Stimulated activated naive CD8-positive, alpha-beta T cell treated with anti-CD3 and anti-CD28 coated beads, Interleukin-15, amount 100 ng/mL, for 72 hours (primary cell): ENCODE measurements around the gene RBM4.

Experiments
- ATAC-seq: fragments of 150-1000 bp; cut with Tn5 transposase; 2 replicates; pipeline ENCODE4 v1.10.0; 2021; ENCODE audit warnings: mild to moderate bottlenecking, moderate library complexity
- DNase-seq, 2 donors: peaks; one replicate each; pipeline ENCODE4 v3.0.0; 2021 to 2022
- H3K27ac Mint-ChIP-seq, 2 donors: one replicate each; pipeline ENCODE4 v1.8.0; 2022; ENCODE audit warnings: mild to moderate bottlenecking in 2 of 2, mixed read lengths in 2 of 2, moderate library complexity in 2 of 2
- H3K27me3 Mint-ChIP-seq: one replicate; pipeline ENCODE4 v1.8.0; 2022; ENCODE audit warnings: mixed read lengths
- H3K4me1 Mint-ChIP-seq: one replicate; pipeline ENCODE4 v1.8.0; 2022; ENCODE audit warnings: mild to moderate bottlenecking, mixed read lengths
- H3K4me3 Mint-ChIP-seq, 2 donors: one replicate each; pipeline ENCODE4 v1.8.0; 2022; ENCODE audit warnings: mild to moderate bottlenecking in 2 of 2, mixed read lengths in 2 of 2, moderate library complexity in 1 of 2
- H3K9me3 Mint-ChIP-seq, 2 donors: one replicate each; pipeline ENCODE4 v1.8.0; 2022; ENCODE audit warnings: mixed read lengths in 2 of 2

RBM4 gene

GRCh38 chr11:66607126-66607834, 31.2 kb upstream of the RBM4 start:
- no peak for ATAC-seq
- no peak overlapping the region for H3K4me3 Mint-ChIP-seq
- DNase-seq, result no peak
- H3K27me3 Mint-ChIP-seq, result no peaks in the 10 kb centered on the region
- H3K4me1 Mint-ChIP-seq, result no peaks in the 10 kb centered on the region
- no peaks in the 10 kb centered on the region for H3K9me3 Mint-ChIP-seq
- H3K27ac Mint-ChIP-seq, result no peak overlapping the region

DNA sequence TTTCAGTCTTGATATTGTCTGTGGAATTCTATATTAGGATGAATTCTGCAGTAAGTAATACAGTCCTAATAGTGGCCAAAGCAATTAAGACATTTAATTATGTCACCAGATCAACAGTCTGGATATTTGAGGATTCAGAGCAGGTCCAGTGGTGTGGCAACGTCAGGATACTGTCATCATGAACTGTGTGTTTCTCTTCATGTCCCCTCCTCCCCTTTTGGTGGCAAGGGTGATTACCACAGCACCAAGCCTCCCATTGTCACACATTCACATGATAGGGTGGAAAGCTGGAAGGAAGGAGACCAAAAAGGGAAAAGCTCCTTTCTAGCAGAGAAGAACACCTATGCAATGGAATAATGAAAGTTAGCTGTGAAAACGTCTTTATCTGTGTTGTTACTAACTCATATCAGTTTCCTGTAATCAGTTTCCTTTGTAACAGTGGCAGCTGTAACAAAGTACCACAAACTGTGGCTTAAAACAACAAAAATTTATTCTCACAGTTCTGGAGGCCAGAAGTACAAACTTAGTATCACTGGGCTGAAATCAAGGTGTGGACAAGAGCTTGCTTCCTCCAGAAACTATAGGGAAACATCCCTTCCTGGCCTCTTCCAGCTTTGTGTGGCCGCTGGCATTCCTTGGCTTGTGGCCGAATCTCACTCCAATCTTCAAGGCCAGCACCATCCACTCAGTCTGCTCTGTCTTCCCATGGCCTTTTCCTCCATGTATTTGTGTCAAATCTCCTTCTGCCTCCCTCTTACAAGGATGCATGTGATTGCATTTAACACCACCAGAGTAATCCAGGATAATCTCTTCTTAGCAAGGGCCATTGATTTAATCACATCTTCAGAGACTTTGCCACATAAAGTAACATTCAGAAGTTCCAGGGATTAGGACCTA, 28.5 kb upstream of the RBM4 start:
- H3K27ac Mint-ChIP-seq, result no peak overlapping the region
- DNase-seq, result no peak
- no peaks in the 10 kb centered on the region for H3K27me3 Mint-ChIP-seq
- peaks cover 5% of the 10 kb centered on the region for H3K4me1 Mint-ChIP-seq
- no peak for ATAC-seq
- no peak overlapping the region for H3K4me3 Mint-ChIP-seq
- no peaks in the 10 kb centered on the region for H3K9me3 Mint-ChIP-seq

DNA sequence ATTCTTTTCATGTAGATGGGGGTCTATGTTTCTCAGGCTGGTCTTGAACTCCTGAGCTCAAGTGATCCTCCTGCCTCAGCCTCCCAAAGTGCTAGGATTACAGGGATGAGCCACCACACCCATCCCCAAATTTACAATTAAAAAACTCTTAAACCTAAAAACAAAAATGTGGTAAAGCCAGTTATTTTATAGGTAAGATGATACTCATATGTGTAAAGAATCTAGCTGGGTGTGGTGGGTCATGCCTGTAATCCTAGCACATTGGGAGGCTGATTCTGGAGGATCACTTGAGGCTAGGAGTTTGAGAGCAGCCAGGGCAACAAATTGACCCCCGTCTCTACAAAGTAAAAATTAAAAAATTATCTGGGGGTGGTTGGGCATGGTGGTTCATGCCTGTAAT, 26.0 kb upstream of the RBM4 start:
- Mint-ChIP-seq H3K4me3 (no peak overlapping the region), H3K27me3 (no peaks in the 10 kb centered on the region), H3K4me1 (peaks cover 16% of the 10 kb centered on the region), H3K27ac (no peak overlapping the region), H3K9me3 (no peaks in the 10 kb centered on the region)
- DNase-seq, result no peak
- no peak for ATAC-seq

GRCh38 chr11:66614073-66614472, 24.4 kb upstream of the RBM4 start:
- Mint-ChIP-seq H3K9me3 (no peaks in the 10 kb centered on the region), H3K4me1 (peaks cover 31% of the 10 kb centered on the region), H3K27me3 (no peaks in the 10 kb centered on the region), H3K4me3 (no peak overlapping the region), H3K27ac (peak overlapping the region in 1 of 2 donors; percentile 80)
- ATAC-seq, result no peak
- no peak for DNase-seq

DNA sequence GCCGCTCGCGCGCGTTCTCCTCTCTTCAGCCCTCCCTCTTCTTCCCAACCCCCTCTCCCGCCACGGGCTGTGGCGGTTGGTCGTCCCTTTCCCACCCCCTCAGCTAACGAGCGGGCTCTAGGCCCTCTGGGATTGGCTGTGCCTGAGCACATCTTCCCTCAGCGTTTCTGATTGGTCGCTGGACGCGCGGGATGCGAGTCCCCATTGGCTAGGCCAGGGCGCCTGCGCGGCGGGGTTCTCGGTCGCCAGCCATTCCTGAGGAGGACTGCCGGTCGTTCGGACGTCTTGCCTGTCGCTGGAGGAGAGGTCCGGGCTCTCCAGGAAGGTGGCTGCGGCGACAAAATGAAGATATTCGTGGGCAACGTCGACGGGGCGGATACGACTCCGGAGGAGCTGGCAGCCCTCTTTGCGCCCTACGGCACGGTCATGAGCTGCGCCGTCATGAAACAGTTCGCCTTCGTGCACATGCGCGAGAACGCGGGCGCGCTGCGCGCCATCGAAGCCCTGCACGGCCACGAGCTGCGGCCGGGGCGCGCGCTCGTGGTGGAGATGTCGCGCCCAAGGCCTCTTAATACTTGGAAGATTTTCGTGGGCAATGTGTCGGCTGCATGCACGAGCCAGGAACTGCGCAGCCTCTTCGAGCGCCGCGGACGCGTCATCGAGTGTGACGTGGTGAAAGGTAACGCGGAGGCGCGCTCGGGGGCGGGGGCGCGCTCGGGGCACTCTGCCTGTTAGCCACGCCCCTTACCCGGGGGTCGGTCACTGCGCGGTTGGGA, 21.9 kb upstream of the RBM4 start, which contains the start of gene RBM14:
Gene RBM14, plus strand, starts transcription at position 252 of the 776 bp plus-strand sequence. Its CDS starts 91 bp downstream, at position 343.
- H3K9me3 Mint-ChIP-seq, result no peaks in the 10 kb centered on the region
- no peaks in the 10 kb centered on the region for H3K27me3 Mint-ChIP-seq
- H3K4me3 Mint-ChIP-seq, result peak within 1 kb of the TSS; percentile 96 to 97
- ATAC-seq (peak; percentile 96), DNase-seq (peak; percentile 97 to 99)
- peak within 1 kb of the TSS; percentile 89 to 99 for H3K27ac Mint-ChIP-seq
- peaks cover 54% of the 10 kb centered on the region for H3K4me1 Mint-ChIP-seq

DNA sequence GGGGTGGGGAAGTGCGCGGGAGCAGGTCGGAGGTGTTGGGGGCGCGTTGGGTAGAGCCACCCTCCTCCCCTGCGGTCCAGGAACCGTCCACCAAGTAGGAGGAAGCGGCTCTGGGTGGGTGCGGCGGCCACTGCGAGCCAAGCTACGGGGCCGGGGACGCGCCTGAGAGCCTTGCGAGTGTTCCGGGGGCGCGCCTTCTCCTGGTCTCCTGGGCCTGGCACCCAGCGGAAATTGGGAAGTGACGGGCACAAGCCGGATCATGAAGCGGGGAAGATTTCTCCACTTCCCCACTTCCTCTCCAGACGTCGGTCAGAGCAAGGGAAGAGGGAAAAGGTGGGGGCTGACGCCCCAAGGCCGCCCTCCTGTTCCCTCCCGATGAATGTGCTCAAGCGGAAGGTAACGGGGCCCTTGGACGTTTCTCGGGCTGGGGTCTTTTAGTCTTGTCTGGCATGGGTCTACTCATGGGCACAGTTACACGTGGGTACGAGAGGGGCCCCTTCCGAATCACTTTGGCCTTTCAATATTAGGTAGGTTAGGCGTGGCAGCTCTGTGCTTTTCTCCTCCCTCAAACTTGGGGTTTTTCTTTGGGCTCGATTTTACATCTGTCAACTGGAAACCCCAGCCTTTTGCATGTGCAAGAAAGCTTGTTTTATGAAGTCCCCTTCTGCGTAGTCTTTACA, 21.2 kb upstream of the RBM4 start:
- DNase-seq, result peak; percentile 18 to 35
- Mint-ChIP-seq H3K27me3 (no peaks in the 10 kb centered on the region), H3K4me3 (peak overlapping the region; percentile 96 to 97), H3K4me1 (peaks cover 61% of the 10 kb centered on the region), H3K27ac (peak overlapping the region; percentile 89 to 99), H3K9me3 (no peaks in the 10 kb centered on the region)
- peak; percentile 31 for ATAC-seq

GRCh38 chr11:66619080-66619554, 19.4 kb upstream of the RBM4 start:
- H3K4me1 Mint-ChIP-seq, result peaks cover 80% of the 10 kb centered on the region
- no peak for DNase-seq

DNA sequence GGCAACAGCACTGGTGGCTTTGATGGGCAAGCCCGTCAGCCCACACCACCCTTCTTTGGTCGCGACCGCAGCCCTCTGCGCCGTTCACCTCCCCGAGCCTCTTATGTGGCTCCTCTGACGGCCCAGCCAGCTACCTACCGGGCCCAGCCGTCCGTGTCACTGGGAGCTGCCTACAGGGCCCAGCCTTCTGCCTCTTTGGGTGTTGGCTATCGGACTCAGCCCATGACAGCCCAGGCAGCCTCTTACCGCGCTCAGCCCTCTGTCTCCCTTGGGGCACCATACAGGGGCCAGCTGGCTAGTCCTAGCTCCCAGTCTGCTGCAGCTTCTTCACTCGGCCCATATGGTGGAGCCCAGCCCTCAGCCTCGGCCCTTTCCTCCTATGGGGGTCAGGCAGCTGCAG, 14.1 kb upstream of the RBM4 start:
- no peaks in the 10 kb centered on the region for H3K27me3 Mint-ChIP-seq
- H3K9me3 Mint-ChIP-seq, result no peaks in the 10 kb centered on the region
- H3K4me1 Mint-ChIP-seq, result peaks cover 94% of the 10 kb centered on the region
- DNase-seq (no peak), ATAC-seq (no peak)
- H3K4me3 Mint-ChIP-seq, result no peak overlapping the region
- no peak overlapping the region for H3K27ac Mint-ChIP-seq

More at GRCh38 chr11:66619080-66619554, 19.4 kb upstream of the RBM4 start:
- Mint-ChIP-seq H3K27ac (peak overlapping the region; percentile 91 to 95), H3K9me3 (no peaks in the 10 kb centered on the region), H3K4me3 (peak overlapping the region; percentile 96 to 97), H3K27me3 (no peaks in the 10 kb centered on the region)
- peak; percentile 14 for ATAC-seq

DNA sequence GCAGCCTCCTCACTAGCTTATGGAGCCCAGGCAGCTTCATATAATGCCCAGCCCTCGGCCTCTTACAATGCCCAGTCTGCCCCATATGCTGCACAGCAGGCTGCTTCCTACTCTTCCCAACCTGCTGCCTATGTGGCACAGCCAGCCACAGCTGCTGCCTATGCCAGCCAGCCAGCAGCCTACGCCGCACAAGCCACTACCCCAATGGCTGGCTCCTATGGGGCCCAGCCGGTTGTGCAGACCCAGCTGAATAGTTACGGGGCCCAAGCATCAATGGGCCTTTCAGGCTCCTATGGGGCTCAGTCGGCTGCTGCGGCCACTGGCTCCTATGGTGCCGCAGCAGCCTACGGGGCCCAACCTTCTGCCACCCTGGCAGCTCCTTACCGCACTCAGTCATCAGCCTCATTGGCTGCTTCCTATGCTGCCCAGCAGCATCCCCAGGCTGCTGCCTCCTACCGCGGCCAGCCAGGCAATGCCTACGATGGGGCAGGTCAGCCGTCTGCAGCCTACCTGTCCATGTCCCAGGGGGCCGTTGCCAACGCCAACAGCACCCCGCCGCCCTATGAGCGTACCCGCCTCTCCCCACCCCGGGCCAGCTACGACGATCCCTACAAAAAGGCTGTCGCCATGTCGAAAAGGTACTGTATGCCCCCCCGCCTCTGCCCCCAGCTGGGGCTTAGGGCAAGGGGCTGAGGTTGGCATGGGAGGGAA, 13.3 kb upstream of the RBM4 start:
- no peak for DNase-seq
- Mint-ChIP-seq H3K27ac (peak overlapping the region in 1 of 2 donors; percentile 19), H3K4me1 (peaks cover 87% of the 10 kb centered on the region), H3K27me3 (no peaks in the 10 kb centered on the region), H3K4me3 (no peak overlapping the region), H3K9me3 (no peaks in the 10 kb centered on the region)
- ATAC-seq, result no peak

DNA sequence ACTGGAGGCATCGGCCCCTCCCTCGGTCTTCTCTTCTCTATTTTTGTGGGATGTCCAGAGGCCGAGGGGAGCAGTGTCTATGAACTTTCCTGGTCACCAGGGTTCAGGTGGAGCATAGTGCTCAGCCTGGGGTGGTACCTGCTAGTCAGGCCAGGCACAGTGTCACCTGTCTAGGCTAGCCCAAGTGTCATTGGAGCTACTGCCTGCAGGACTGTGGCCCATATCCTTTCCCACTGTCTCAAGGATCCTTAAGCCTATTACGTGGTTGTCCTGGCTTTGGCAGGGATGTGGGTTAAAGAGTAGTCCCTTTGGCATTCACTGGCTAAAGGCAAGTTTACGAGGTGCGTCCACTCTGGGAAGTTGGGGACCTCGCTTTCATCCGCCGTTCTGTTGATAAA, 12.8 kb upstream of the RBM4 start:
- no peak overlapping the region for H3K4me3 Mint-ChIP-seq
- ATAC-seq, result no peak
- peaks cover 82% of the 10 kb centered on the region for H3K4me1 Mint-ChIP-seq
- no peak for DNase-seq
- no peaks in the 10 kb centered on the region for H3K27me3 Mint-ChIP-seq
- peak overlapping the region in 1 of 2 donors; percentile 65 for H3K27ac Mint-ChIP-seq
- no peaks in the 10 kb centered on the region for H3K9me3 Mint-ChIP-seq

GRCh38 chr11:66626382-66626781, 12.1 kb upstream of the RBM4 start:
- H3K27me3 Mint-ChIP-seq, result no peaks in the 10 kb centered on the region
- no peak overlapping the region for H3K4me3 Mint-ChIP-seq
- ATAC-seq (no peak), DNase-seq (no peak)
- H3K4me1 Mint-ChIP-seq, result peaks cover 76% of the 10 kb centered on the region
- peak overlapping the region in 1 of 2 donors; percentile 78 for H3K27ac Mint-ChIP-seq
- no peaks in the 10 kb centered on the region for H3K9me3 Mint-ChIP-seq

- DNase-seq (no peak), ATAC-seq (no peak)
- H3K27me3 Mint-ChIP-seq, result no peaks in the 10 kb centered on the region
- H3K9me3 Mint-ChIP-seq, result no peaks in the 10 kb centered on the region
- H3K4me3 Mint-ChIP-seq, result no peak overlapping the region
- H3K4me1 Mint-ChIP-seq, result peaks cover 74% of the 10 kb centered on the region
- H3K27ac Mint-ChIP-seq, result peak overlapping the region in 1 of 2 donors; percentile 78
Measured at GRCh38 chr11:66626926-66627325, 11.6 kb upstream of the RBM4 start.

DNA sequence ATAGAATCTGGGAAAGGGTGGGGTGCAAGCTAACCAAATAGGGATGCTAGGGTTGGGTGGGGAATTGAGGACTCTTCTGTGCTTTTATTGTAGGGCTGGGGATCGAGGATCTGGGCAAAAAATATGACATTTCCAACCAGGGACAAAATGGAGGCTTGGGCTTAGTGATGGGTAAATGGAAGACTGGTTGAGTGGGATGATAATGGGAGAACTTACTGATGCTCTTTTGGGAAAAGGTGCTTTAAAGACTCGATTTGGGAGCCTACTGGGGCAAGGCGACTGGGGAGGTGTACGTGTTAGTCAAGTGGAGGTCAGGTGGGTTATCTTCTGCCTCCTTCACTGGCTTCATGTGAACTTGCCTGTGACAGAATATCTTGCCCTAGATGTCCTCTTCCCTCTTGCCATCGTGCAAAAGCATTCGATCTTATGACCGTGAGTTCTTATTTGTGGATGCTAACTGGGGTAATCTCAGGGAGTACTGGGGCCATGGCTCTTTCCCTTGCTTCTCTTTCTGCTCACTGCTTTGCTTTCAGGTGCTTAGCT, 10.4 kb upstream of the RBM4 start:
- peak overlapping the region in 1 of 2 donors; percentile 22 for H3K27ac Mint-ChIP-seq
- H3K9me3 Mint-ChIP-seq, result no peaks in the 10 kb centered on the region
- ATAC-seq (no peak), DNase-seq (no peak)
- H3K4me1 Mint-ChIP-seq, result peaks cover 65% of the 10 kb centered on the region
- no peak overlapping the region for H3K4me3 Mint-ChIP-seq
- H3K27me3 Mint-ChIP-seq, result no peaks in the 10 kb centered on the region

DNA sequence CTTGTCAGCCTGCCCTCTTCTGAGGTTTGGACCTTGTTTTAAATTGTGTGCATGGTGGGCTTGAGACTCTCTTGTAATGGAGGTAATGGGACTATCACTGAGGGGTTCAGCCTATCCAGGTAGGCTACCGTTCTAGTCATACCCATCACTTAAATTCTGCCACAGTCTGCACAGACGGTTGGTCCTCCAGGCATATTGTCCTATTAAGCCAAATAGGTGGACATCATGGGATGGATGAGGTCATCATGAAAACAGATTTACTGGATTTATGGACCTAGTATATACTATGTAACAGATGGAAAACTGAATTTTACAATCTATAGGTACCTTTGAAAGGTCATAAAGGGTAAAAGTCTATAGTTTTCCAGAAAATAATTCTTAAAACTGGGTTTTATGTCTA, 9.1 kb upstream of the RBM4 start:
- Mint-ChIP-seq H3K4me1 (peaks cover 55% of the 10 kb centered on the region), H3K27ac (peak overlapping the region; percentile 25 to 38)
- ATAC-seq, result no peak

More for the DNA sequence above, 9.1 kb upstream of the RBM4 start:
- DNase-seq, result no peak
- Mint-ChIP-seq H3K4me3 (no peak overlapping the region), H3K9me3 (no peaks in the 10 kb centered on the region), H3K27me3 (no peaks in the 10 kb centered on the region)
